Testis (tissue), 3 donors: ENCODE measurements around the gene RIMS1. TPM values are rescaled to one million over a fixed set of nuclear protein-coding genes. Genes with fewer than 3 reads are reported as not detected.
A peak's percentile ranks its signal among the peaks of the same experiment; 100 is the strongest.

Source experiments
- DNase-seq: peaks from one replicate; pipeline ENCODE4 v3.0.0-alpha.2; 2019
- H3K27ac ChIP-seq, 2 donors: fragments of 200-600 bp; sonication (generic); one replicate each; pipeline ENCODE4 v1.5.1; 2019
- H3K27me3 ChIP-seq: fragments of 200-600 bp; sonication (generic); one replicate; pipeline ENCODE4 v1.5.1; 2019
- H3K36me3 ChIP-seq: fragments of 200-600 bp; sonication (generic); one replicate; pipeline ENCODE4 v1.5.1; 2017; ENCODE audit warnings: low read depth; ENCODE audit errors: missing control alignments
- H3K4me1 ChIP-seq: fragments of 200-600 bp; sonication (generic); one replicate; pipeline ENCODE4 v1.5.1; 2019
- H3K4me3 ChIP-seq, 2 donors: fragments of 200-600 bp; sonication (generic); one replicate each; pipeline ENCODE4 v1.5.1; 2017 to 2019
- H3K9me3 ChIP-seq: fragments of 200-600 bp; sonication (generic); one replicate; pipeline ENCODE4 v1.5.1; 2017
- POLR2A ChIP-seq: fragments of 450-650 bp; IDR thresholded peaks from one replicate; pipeline ENCODE4 v1.6.1; 2017; ENCODE audit warnings: antibody characterized with exemption, mild to moderate bottlenecking, moderate library complexity
- WGBS, 2 donors: methylation state at CpG; one replicate each; pipeline ENCODE4 v1.1.5; 2018; 5-methylcytosine and 5-hydroxymethylcytosine counted together
- intact Hi-C: fragments of 100-400 bp; cut with DNase I; formaldehyde crosslinking; loops from one replicate; pipeline ENCODE4 v1.15.1; 2023; ENCODE audit warnings: low total_unique reads
- polyA plus RNA-seq: library from polyadenylated mRNA; stranded (reverse); fragments of 350-450 nt; fragmentation: Illumina TruSeq; extraction: RNeasy Lipid Tissue Mini Kit (QIAGEN cat#74804); gene quantifications from one replicate; pipeline ENCODE4 v1.2.3, GENCODE V29; 2014; ENCODE audit warnings: low read depth, low replicate concordance; ENCODE audit not compliant: insufficient read depth
- total RNA-seq, 2 donors: library from RNA; depleted of rRNA; stranded (reverse); fragments of >200 nt; gene quantifications; one replicate each; pipeline ENCODE4 v1.2.3, GENCODE V29; 2016
- TF ChIP-seq, protein P1 (sequence below), 3 experiments: fragments of 450-650 bp in 2 of 3; fragments of 200-600 bp in 1 of 3; sonication (generic) in 1 of 3; IDR thresholded peaks; one replicate each; pipeline ENCODE4 v1.5.1; 2016 to 2019; ENCODE audit warnings: antibody characterized with exemption in 3 of 3, mild to moderate bottlenecking in 2 of 3, moderate library complexity in 1 of 3

RIMS1 gene
- total and polyA plus RNA-seq, 3 donors from 2014 or later: 10.0 to 40.9 (median 40.6) TPM

DNA sequence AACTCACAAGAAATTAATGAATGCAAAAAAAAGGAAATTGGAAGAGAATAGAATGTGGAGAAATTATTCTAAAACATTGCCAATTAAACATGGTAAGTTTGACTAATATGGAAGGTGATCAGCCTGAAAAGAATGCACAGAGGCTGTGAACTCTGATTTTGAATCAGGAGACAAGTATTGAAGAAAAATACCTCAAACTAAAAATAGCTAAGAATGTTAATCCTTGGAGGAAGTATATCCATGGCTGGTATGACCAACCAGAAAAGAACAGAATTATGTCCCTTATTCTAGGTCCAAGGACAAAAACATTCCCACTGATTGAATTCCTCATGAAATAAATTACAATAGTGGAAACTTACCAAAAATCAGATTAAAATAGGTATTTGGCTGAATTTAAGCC is 7.3 kb upstream of the RIMS1 start:
- Histone ChIP-seq H3K27ac (no peak overlapping the region), H3K27me3 (no peaks in the 10 kb centered on the region), H3K9me3 (no peaks in the 10 kb centered on the region), H3K4me1 (no peaks in the 10 kb centered on the region), H3K4me3 (no peak overlapping the region), H3K36me3 (no peaks in the 10 kb centered on the region)
- intact Hi-C loops: no loop called here
- TF ChIP-seq, protein P1, sequence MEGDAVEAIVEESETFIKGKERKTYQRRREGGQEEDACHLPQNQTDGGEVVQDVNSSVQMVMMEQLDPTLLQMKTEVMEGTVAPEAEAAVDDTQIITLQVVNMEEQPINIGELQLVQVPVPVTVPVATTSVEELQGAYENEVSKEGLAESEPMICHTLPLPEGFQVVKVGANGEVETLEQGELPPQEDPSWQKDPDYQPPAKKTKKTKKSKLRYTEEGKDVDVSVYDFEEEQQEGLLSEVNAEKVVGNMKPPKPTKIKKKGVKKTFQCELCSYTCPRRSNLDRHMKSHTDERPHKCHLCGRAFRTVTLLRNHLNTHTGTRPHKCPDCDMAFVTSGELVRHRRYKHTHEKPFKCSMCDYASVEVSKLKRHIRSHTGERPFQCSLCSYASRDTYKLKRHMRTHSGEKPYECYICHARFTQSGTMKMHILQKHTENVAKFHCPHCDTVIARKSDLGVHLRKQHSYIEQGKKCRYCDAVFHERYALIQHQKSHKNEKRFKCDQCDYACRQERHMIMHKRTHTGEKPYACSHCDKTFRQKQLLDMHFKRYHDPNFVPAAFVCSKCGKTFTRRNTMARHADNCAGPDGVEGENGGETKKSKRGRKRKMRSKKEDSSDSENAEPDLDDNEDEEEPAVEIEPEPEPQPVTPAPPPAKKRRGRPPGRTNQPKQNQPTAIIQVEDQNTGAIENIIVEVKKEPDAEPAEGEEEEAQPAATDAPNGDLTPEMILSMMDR (IDR thresholded peaks at IDR 0.05): no peak
- no peak for TF ChIP-seq POLR2A
- no peak for DNase-seq

- H3K4me1 ChIP-seq: no peaks in the 10 kb centered on the region
- H3K27me3 ChIP-seq: no peaks in the 10 kb centered on the region
- H3K9me3 ChIP-seq: no peaks in the 10 kb centered on the region
- intact Hi-C loops: no loop called here
- 3 to 5% methylated on average over 28 to 29 of the region's 29 CpGs for WGBS, 2 donors
- no peak overlapping the region for H3K27ac ChIP-seq
- TF ChIP-seq, protein P1 (IDR thresholded peaks at IDR 0.05): no peak
- TF ChIP-seq POLR2A: no peak
- H3K36me3 ChIP-seq: no peaks in the 10 kb centered on the region
- peak overlapping the region; percentile 40 to 56 for H3K4me3 ChIP-seq
- DNase-seq: no peak
These were observed 825 bp downstream of the RIMS1 start for GRCh38 chr6:71887006-71887743.

GRCh38 chr6:71887744-71888230 is 1.4 kb downstream of the RIMS1 start:
- no peak overlapping the region for H3K4me3 ChIP-seq
- no peaks in the 10 kb centered on the region for H3K9me3 ChIP-seq
- WGBS, 2 donors: 61 to 76% methylated on average over 2 of the region's 2 CpGs
- H3K27ac ChIP-seq: no peak overlapping the region
- no peaks in the 10 kb centered on the region for H3K36me3 ChIP-seq
- intact Hi-C loops: no loop called here
- no peak for DNase-seq
- TF ChIP-seq, protein P1 (IDR thresholded peaks at IDR 0.05): no peak
- TF ChIP-seq POLR2A: no peak
- no peaks in the 10 kb centered on the region for H3K27me3 ChIP-seq
- no peaks in the 10 kb centered on the region for H3K4me1 ChIP-seq

DNA sequence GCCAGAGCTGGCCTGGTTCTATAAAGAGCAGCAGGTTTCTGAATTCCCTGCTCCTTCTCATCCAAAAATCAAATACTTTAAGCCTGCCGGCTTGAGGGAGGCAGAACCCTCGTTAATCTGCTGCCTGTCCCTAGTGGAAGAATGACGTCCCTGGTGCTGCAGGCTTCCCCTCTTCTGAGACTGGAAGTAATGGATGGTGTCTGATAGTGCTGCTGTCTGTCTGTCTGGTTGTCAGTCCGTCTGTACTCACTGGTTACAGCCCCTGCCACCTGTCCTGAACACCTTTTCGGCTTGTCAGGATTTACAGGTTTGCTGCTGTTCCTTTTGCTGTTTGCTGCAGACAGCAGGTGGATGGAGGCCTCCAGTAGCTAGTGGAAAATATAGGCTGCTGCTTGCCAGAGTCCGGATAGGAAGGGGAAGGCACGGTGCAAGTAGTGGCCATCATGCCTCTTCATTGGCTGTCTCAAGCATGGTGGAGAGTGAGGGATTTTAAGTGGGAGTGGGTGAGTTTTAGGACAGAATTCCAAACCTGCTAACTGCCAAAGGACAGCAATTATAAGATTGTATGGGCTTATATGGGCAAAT is 2.5 kb downstream of the RIMS1 start:
- Histone ChIP-seq H3K27me3 (no peaks in the 10 kb centered on the region), H3K9me3 (no peaks in the 10 kb centered on the region), H3K4me3 (no peak overlapping the region), H3K27ac (no peak overlapping the region), H3K4me1 (no peaks in the 10 kb centered on the region), H3K36me3 (no peaks in the 10 kb centered on the region)
- intact Hi-C loops: no loop called here
- WGBS, 2 donors: 43 to 57% methylated on average over 7 of the region's 7 CpGs
- no peak for DNase-seq
- TF ChIP-seq POLR2A: no peak
- TF ChIP-seq, protein P1 (IDR thresholded peaks at IDR 0.05): no peak
